Esophagus muscularis mucosa (tissue), 4 donors: ENCODE measurements around the gene ZNF213. TPM values are rescaled to one million over a fixed set of nuclear protein-coding genes. Genes with fewer than 3 reads are reported as not detected.
A peak's percentile ranks its signal among the peaks of the same experiment; 100 is the strongest.

Experiments
- DNase-seq: peaks from one replicate; pipeline ENCODE4 v3.0.0-alpha.2; 2017; ENCODE audit errors: extremely low spot score
- H3K27ac ChIP-seq, 4 donors: fragments of 200-600 bp; sonication (generic); replicated peaks in 1 of 4; 1 replicate in 3 of 4; 2 replicates in 1 of 4; pipeline ENCODE4 v1.5.1; 2016 to 2019; ENCODE audit warnings: mild to moderate bottlenecking in 1 of 4
- H3K27me3 ChIP-seq, 4 donors: fragments of 200-600 bp; sonication (generic); one replicate each; pipeline versions ENCODE4 v1.5.1 to v1.6.0; 2016 to 2019
- H3K36me3 ChIP-seq, 4 donors: fragments of 200-600 bp; sonication (generic); one replicate each; pipeline ENCODE4 v1.5.1; 2016 to 2019
- H3K4me1 ChIP-seq, 4 donors: fragments of 200-600 bp; sonication (generic); one replicate each; pipeline ENCODE4 v1.5.1; 2016 to 2019
- H3K4me3 ChIP-seq, 4 donors: fragments of 200-600 bp; sonication (generic); 1 replicate in 2 of 4; 2 replicates in 2 of 4; pipeline ENCODE4 v1.5.1; 2016 to 2019; ENCODE audit warnings: mild to moderate bottlenecking in 4 of 4, moderate library complexity in 1 of 4
- H3K9me3 ChIP-seq, 4 donors: fragments of 200-600 bp; sonication (generic); 1 replicate in 3 of 4; 2 replicates in 1 of 4; pipeline ENCODE4 v1.5.1; 2016 to 2019
- EP300 ChIP-seq: sonication (generic); formaldehyde crosslinking; IDR thresholded peaks from one replicate; pipeline ENCODE4 v1.6.1; 2017; ENCODE audit warnings: antibody characterized with exemption
- POLR2A ChIP-seq: fragments of 450-650 bp; IDR thresholded peaks from one replicate; pipeline ENCODE4 v1.6.1; 2017; ENCODE audit warnings: antibody characterized with exemption, moderate library complexity, mild to moderate bottlenecking, low read depth
- POLR2AphosphoS5 ChIP-seq, 2 donors: sonication (generic); formaldehyde crosslinking; IDR thresholded peaks; one replicate each; pipeline ENCODE4 v1.6.1; 2017; ENCODE audit warnings: antibody characterized with exemption in 2 of 2
- WGBS: methylation state at CpG from one replicate; pipeline ENCODE4 v1.1.5; 2018; 5-methylcytosine and 5-hydroxymethylcytosine counted together
- intact Hi-C: fragments of 100-400 bp; cut with DNase I; formaldehyde crosslinking; loops from one replicate; pipeline ENCODE4 v1.15.1; 2023
- total RNA-seq, 4 donors: library from RNA; depleted of rRNA; stranded (reverse); fragments of >200 nt; gene quantifications; one replicate each; pipeline versions ENCODE4 v1.1.0 to v1.2.1, GENCODE V29; 2016
- TF ChIP-seq, protein P1 (sequence below), 3 experiments: fragments of 200-600 bp in 2 of 3; fragments of 450-650 bp in 1 of 3; sonication (generic) in 2 of 3; IDR thresholded peaks; one replicate each; pipeline ENCODE4 v1.5.1; 2017 to 2019; ENCODE audit warnings: antibody characterized with exemption in 3 of 3, mild to moderate bottlenecking in 2 of 3, moderate library complexity in 1 of 3

Gene ZNF213
- total RNA-seq, 4 donors from 2014 or later = 8.4 to 18.3 (median 13.5) TPM

DNA sequence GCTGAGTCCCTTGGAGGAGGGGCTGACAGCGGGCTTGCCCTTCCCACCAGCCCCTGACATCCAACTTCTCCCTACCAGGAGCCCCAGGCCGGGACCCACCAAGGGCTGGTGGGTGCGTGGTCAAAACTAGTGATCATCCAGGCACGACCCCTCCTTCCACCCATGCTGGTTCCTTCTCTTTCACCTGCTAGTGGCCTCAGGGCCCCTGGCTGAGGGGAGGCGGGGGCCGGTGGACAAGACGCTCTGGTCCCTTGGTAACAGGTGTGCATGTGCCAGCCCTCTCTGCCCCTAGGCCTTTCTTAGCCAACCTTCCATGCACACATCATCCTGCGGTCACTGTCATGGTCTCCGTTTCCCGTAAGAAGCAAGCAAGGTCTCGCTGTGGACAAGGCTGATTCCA is 8.4 kb downstream of the ZNF213 start:
- intact Hi-C loops = no loop called here
- WGBS = 100% methylated on average over 2 of the region's 11 CpGs
- TF ChIP-seq POLR2AphosphoS5 (IDR thresholded peaks at IDR 0.05) = no peak
- no peak for TF ChIP-seq POLR2A
- TF ChIP-seq, protein P1, sequence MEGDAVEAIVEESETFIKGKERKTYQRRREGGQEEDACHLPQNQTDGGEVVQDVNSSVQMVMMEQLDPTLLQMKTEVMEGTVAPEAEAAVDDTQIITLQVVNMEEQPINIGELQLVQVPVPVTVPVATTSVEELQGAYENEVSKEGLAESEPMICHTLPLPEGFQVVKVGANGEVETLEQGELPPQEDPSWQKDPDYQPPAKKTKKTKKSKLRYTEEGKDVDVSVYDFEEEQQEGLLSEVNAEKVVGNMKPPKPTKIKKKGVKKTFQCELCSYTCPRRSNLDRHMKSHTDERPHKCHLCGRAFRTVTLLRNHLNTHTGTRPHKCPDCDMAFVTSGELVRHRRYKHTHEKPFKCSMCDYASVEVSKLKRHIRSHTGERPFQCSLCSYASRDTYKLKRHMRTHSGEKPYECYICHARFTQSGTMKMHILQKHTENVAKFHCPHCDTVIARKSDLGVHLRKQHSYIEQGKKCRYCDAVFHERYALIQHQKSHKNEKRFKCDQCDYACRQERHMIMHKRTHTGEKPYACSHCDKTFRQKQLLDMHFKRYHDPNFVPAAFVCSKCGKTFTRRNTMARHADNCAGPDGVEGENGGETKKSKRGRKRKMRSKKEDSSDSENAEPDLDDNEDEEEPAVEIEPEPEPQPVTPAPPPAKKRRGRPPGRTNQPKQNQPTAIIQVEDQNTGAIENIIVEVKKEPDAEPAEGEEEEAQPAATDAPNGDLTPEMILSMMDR (IDR thresholded peaks at IDR 0.05) = no peak
- no peak for TF ChIP-seq EP300
- no peaks in the 10 kb centered on the region for H3K9me3 ChIP-seq
- no peaks in the 10 kb centered on the region for H3K27me3 ChIP-seq
- H3K27ac ChIP-seq = no peak overlapping the region
- H3K4me1 ChIP-seq = peaks cover 0 to 16% (median 3%) of the 10 kb centered on the region in 4 donors
- peaks cover 24 to 51% (median 46%) of the 10 kb centered on the region in 4 donors for H3K36me3 ChIP-seq
- no peak for DNase-seq
- no peak overlapping the region for H3K4me3 ChIP-seq

DNA sequence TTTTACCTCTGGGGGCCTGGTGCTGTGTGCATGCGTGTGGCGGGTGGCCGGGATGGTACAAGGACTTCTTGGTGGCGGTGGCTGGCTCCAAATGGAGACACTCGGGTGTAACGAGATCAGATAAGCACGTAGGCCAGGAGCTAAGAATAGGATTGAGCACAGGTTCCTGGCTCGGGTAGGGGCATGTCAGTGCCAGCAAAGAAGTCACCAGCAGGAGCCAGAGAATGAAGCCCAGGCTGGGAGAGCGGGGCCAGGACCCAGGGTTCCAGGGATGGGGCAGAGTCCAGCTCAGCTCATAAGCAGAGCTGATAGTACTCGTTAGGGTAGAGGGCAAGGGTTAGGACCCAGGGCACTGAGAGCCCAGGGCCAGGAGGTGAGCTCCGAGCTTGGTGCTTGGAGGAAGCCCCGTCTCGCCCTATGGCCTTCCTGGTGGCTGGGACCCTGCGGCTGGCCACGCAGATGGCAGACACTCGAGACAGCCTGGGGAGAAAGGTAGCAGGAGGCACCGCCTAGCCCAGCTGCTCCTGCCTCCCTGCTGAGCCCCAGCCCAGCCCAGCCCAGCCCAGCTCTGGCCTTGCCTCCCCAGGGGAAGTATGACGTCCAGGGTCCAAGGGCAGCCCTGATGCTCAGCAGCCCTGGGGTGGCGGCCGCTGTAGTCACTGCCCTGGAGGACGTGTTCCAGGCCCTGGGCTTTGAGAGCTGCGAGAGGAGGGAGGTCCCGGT is 8.9 kb downstream of the ZNF213 start:
- Histone ChIP-seq H3K4me1 (peaks cover 0 to 16% (median 3%) of the 10 kb centered on the region in 4 donors), H3K36me3 (peaks cover 23 to 45% (median 41%) of the 10 kb centered on the region in 4 donors), H3K4me3 (no peak overlapping the region), H3K27me3 (no peaks in the 10 kb centered on the region), H3K27ac (no peak overlapping the region), H3K9me3 (no peaks in the 10 kb centered on the region)
- no peak for DNase-seq
- WGBS = 82% methylated on average over 13 of the region's 23 CpGs
- peak; percentile 47 for TF ChIP-seq POLR2A
- TF ChIP-seq, protein P1 (IDR thresholded peaks at IDR 0.05) = no peak
- intact Hi-C loops = no loop called here

DNA sequence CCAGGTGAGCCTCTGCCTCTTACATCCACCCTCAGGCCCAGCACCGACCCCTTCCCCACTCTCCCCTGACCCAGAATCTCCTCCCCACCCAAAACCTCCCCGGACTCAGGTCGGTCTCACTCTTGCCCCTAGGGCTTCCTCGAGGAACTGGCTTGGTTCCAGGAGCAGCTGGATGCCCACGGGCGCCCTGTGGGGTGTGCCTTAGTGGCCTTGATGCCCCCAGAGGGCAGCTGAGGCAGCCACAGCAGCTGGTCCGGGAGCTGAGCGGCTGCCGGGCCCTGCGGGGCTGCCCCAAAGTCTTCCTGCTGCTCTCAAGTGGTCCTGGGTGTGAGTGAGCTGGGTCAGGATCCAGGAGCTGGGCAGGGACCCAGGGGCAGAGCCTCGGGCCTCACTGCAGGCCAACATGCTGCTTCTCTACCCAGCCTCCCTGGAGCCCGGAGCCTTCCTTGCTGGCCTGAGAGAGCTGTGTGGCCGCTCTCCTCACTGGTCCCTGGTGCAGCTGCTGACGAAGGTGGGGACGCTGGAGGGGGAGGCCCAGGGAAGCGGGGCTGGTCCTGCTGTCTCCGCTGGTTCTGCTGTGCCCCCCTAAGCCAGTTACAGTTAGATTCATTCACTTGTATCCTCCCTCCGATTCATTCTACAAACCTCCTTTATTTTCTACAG is 9.6 kb downstream of the ZNF213 start:
- no peak overlapping the region for H3K4me3 ChIP-seq
- H3K4me1 ChIP-seq = peaks cover 4 to 20% (median 7%) of the 10 kb centered on the region in 4 donors
- no peaks in the 10 kb centered on the region for H3K27me3 ChIP-seq
- DNase-seq = no peak
- 83% methylated on average over 6 of the region's 18 CpGs for WGBS
- intact Hi-C loops = no loop called here
- no peaks in the 10 kb centered on the region for H3K9me3 ChIP-seq
- no peak overlapping the region for H3K27ac ChIP-seq
- peaks cover 21 to 38% (median 34%) of the 10 kb centered on the region in 4 donors for H3K36me3 ChIP-seq
- TF ChIP-seq EP300 (no peak), POLR2AphosphoS5 (IDR thresholded peaks at IDR 0.05) (no peak), POLR2A (no peak)
- TF ChIP-seq, protein P1 (IDR thresholded peaks at IDR 0.05) = no peak

DNA sequence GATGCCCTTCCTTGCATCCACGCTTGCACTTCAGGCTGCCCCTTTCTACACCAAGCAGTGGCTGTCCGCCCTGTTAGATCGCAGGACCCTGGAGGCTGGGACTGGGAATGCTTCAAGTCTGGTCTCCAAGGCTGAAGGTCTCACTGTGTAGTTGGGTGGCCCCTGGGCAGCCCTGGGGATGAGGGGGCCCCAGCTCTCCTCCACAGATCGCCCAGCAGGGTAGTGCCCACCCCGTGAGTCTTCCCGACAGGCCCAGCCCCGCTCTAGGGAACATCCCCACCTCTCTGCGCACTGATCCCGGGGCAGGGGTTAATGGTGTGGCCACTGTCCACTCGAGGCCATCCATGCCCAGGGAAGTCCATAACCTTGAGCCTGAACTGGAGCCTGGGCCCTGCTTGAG is 10.3 kb downstream of the ZNF213 start:
- Histone ChIP-seq H3K4me3 (no peak overlapping the region), H3K9me3 (no peaks in the 10 kb centered on the region), H3K27me3 (no peaks in the 10 kb centered on the region), H3K4me1 (peaks cover 11 to 24% (median 14%) of the 10 kb centered on the region in 4 donors), H3K36me3 (peaks cover 21 to 31% (median 27%) of the 10 kb centered on the region in 4 donors), H3K27ac (no peak overlapping the region)
- WGBS = 87% methylated on average over 10 of the region's 10 CpGs
- DNase-seq = no peak
- intact Hi-C loops = no loop called here
- no peak for TF ChIP-seq EP300

DNA sequence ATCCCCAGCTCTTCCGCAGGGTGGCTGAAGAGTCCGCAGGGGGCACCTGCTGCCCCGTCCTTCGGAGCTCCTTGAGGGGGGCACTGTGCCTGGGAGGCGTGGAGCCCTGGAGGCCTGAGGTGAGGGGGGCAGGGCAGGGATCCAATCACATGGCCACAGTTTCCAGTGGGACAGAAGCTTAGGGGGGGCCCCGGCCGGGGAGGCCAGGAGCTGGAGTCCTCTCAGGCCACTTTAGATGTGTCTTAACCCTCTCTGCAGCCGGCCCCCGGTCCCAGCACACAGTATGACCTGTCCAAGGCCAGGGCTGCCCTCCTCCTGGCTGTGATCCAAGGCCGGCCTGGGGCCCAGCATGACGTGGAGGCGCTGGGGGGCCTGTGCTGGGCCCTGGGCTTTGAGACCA is 10.8 kb downstream of the ZNF213 start:
- TF ChIP-seq, protein P1 (IDR thresholded peaks at IDR 0.05) = no peak
- TF ChIP-seq POLR2AphosphoS5 (IDR thresholded peaks at IDR 0.05) (no peak), EP300 (no peak)
- no peak overlapping the region for H3K4me3 ChIP-seq
- peaks cover 20 to 26% (median 23%) of the 10 kb centered on the region in 4 donors for H3K36me3 ChIP-seq
- no peaks in the 10 kb centered on the region for H3K27me3 ChIP-seq
- no peak for DNase-seq
- 83% methylated on average over 12 of the region's 12 CpGs for WGBS
- H3K27ac ChIP-seq = no peak overlapping the region
- H3K4me1 ChIP-seq = peaks cover 14 to 24% (median 16%) of the 10 kb centered on the region in 4 donors
- intact Hi-C loops = no loop called here
- H3K9me3 ChIP-seq = no peaks in the 10 kb centered on the region
